Colonic mucosa (tissue), 4 donors: ENCODE results near the gene OLFM1. TPM values are rescaled to one million over a fixed set of nuclear protein-coding genes. Genes with fewer than 3 reads are reported as not detected.

Experiments used
- DNase-seq: peaks from one replicate; pipeline ENCODE4 v3.0.0-alpha.2; 2020
- H3K27ac ChIP-seq: fragments of 200-600 bp; one replicate; pipeline ENCODE4 v1.8.0; 2021
- H3K27me3 ChIP-seq: fragments of 200-600 bp; one replicate; pipeline ENCODE4 v1.8.0; 2021
- H3K36me3 ChIP-seq: fragments of 200-600 bp; one replicate; pipeline ENCODE4 v1.8.0; 2021
- H3K4me1 ChIP-seq: fragments of 200-600 bp; one replicate; pipeline ENCODE4 v1.8.0; 2021; ENCODE audit warnings: mild to moderate bottlenecking
- H3K4me3 ChIP-seq: fragments of 200-600 bp; one replicate; pipeline ENCODE4 v1.8.0; 2021
- H3K9ac ChIP-seq, 2 donors: one replicate each; pipeline ENCODE4 v1.7.0; 2013; ENCODE audit warnings: control low read depth in 2 of 2, low read depth in 2 of 2, low read length in 2 of 2
- H3K9me3 ChIP-seq: fragments of 200-600 bp; one replicate; pipeline ENCODE4 v1.8.0; 2021
- intact Hi-C: fragments of 100-400 bp; cut with DNase I; formaldehyde crosslinking; loops from one replicate; pipeline ENCODE4 v1.14.1; 2022
- total RNA-seq, 2 donors: library from RNA; stranded (reverse); fragmentation: NEBNext Ultra II Directional in 1 of 2; extraction: Animal tissue kit (Norgen Biotek cat#: 25700) in 1 of 2; gene quantifications; one replicate each; pipeline ENCODE4 v1.2.1, GENCODE V29; 2021
- TF ChIP-seq, protein P1 (sequence below): fragments of 200-600 bp; IDR thresholded peaks from one replicate; pipeline ENCODE4 v1.8.0; 2022; ENCODE audit warnings: antibody characterized with exemption, mild to moderate bottlenecking
- donor health status: healthy.
- donor health status: DM: no; HTN: no; CAD: no.
- donor health status: DM: no; HTN: no; CAD: no.

The OLFM1 gene
- total RNA-seq, 2 donors from 2014 or later: 3.8 to 8.9 TPM

DNA sequence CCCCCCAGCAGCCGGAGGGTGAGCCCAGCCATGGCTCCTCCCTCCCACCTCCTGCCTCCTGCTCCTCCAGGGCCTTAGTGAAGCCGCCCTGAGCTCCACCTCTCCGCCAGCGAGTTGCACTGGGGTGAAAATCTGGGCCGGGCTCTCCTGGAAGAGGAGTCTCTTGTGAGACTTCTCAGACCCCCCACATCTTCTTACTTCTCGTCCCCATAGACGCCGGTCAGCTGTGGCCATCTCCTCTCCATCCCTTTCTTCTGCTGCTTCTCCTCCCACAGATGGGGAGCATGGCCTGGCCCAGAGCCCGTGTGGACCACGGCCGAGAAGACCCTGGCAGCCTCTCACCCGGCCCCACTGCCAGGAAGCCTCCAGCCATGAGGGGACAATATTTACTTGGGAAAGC is 17.3 kb downstream of the OLFM1 start:
- Histone ChIP-seq H3K36me3 (no peaks in the 10 kb centered on the region), H3K27ac (no peak overlapping the region), H3K27me3 (no peaks in the 10 kb centered on the region), H3K4me3 (no peak overlapping the region), H3K9me3 (no peaks in the 10 kb centered on the region), H3K4me1 (no peaks in the 10 kb centered on the region), H3K9ac (no peak overlapping the region)
- TF ChIP-seq, protein P1, sequence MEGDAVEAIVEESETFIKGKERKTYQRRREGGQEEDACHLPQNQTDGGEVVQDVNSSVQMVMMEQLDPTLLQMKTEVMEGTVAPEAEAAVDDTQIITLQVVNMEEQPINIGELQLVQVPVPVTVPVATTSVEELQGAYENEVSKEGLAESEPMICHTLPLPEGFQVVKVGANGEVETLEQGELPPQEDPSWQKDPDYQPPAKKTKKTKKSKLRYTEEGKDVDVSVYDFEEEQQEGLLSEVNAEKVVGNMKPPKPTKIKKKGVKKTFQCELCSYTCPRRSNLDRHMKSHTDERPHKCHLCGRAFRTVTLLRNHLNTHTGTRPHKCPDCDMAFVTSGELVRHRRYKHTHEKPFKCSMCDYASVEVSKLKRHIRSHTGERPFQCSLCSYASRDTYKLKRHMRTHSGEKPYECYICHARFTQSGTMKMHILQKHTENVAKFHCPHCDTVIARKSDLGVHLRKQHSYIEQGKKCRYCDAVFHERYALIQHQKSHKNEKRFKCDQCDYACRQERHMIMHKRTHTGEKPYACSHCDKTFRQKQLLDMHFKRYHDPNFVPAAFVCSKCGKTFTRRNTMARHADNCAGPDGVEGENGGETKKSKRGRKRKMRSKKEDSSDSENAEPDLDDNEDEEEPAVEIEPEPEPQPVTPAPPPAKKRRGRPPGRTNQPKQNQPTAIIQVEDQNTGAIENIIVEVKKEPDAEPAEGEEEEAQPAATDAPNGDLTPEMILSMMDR: no peak
- intact Hi-C loops: no loop called here
- DNase-seq: no peak

DNA sequence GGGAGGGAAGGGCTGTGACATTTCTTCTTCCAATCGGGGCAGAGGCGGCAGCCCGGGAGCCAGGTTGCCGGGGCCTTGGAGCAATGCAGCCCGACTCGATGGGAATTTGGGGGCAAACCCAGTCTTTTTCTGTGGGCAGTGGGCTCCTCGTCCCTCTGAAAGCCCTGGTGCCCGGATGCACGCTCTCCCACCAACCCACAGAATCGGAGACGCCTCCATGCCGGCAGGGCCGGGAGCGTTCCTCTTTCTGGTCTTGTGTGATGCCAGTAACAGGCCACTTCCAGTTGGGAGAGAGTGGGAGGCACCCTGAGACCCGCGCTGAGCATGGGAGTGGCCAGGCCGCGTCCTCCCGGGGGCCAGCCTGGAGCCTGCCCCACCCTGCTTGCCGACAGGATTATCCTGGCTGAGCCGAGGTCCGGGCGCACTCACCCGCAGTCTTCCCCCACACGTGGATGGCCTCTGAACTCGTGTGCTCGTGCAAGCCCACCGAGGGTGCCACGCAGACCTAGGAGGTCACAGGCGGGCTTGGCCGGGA is 17.8 kb downstream of the OLFM1 start:
- H3K9me3 ChIP-seq: no peaks in the 10 kb centered on the region
- no peak overlapping the region for H3K9ac ChIP-seq
- no peaks in the 10 kb centered on the region for H3K27me3 ChIP-seq
- TF ChIP-seq, protein P1: no peak
- H3K36me3 ChIP-seq: no peaks in the 10 kb centered on the region
- intact Hi-C loops: no loop called here
- no peak overlapping the region for H3K4me3 ChIP-seq
- no peak overlapping the region for H3K27ac ChIP-seq
- DNase-seq: no peak
- H3K4me1 ChIP-seq: no peaks in the 10 kb centered on the region

DNA sequence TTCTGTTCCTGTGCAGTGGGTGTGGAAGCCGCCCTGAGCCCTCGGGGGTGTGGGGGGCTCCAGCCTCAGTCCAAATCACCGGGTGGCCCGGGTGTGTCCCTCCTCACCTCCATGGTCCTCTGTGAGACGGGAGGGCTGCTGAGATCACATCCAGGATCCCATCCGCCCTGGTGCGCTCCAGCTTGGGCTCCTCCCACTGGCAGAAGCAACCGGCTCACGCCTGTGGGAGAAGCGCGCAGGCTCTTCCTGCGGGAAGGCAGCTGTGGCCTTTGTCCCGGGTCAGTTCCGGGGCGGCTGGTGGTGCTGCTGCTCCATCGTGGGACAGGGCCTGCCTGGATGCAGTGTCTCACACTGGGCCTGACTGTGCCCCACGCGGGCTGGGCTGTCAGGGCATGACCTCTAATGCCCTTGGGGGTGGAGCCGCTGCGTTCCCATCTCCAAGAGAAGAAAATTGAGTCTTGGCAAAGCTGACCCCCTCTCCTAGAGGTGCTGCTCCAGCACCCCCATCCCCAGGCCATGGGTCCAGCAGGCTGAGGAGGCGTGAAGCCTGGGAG is 18.5 kb downstream of the OLFM1 start:
- Histone ChIP-seq H3K9me3 (no peaks in the 10 kb centered on the region), H3K36me3 (no peaks in the 10 kb centered on the region), H3K27me3 (no peaks in the 10 kb centered on the region), H3K4me3 (no peak overlapping the region), H3K9ac (no peak overlapping the region), H3K4me1 (no peaks in the 10 kb centered on the region), H3K27ac (no peak overlapping the region)
- TF ChIP-seq, protein P1: no peak
- no peak for DNase-seq
- intact Hi-C loops: no loop called here

DNA sequence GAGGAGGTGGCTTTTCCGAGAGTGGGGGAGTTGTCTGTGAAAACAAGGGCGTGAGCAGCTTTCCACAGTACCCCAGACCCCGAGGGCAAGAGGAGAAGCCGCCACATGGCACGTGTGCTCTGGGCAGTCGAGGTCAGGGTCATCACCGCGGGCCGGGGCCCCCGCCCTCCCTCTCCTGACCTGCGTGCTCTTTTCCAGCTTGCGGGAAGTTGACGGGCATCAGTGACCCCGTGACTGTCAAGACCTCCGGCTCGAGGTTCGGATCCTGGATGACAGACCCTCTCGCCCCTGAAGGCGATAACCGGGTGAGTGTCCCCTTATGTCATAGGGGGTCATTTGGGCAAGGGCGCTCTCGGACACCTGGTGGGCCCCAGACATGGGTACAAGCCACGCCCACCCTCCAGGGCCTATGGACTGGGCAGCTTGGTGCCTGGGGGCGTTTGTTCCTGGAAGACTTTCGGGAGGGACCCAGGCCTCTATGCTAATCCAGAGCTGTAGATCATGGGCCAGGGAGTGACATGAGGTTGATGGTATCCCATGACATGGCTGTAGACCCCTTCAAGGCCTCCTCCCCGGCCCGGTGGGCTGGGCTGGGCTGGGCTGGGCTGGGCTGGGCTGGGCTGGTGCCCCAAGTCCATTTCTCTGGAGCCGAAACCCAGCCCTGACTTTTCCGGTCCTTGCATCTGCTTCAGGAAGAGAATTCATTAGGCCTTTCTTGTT is 19.2 kb downstream of the OLFM1 start:
- intact Hi-C loops: no loop called here
- Histone ChIP-seq H3K36me3 (no peaks in the 10 kb centered on the region), H3K4me3 (no peak overlapping the region), H3K9me3 (no peaks in the 10 kb centered on the region), H3K27me3 (no peaks in the 10 kb centered on the region), H3K4me1 (no peaks in the 10 kb centered on the region), H3K27ac (no peak overlapping the region), H3K9ac (no peak overlapping the region)
- DNase-seq: no peak
- TF ChIP-seq, protein P1: no peak

DNA sequence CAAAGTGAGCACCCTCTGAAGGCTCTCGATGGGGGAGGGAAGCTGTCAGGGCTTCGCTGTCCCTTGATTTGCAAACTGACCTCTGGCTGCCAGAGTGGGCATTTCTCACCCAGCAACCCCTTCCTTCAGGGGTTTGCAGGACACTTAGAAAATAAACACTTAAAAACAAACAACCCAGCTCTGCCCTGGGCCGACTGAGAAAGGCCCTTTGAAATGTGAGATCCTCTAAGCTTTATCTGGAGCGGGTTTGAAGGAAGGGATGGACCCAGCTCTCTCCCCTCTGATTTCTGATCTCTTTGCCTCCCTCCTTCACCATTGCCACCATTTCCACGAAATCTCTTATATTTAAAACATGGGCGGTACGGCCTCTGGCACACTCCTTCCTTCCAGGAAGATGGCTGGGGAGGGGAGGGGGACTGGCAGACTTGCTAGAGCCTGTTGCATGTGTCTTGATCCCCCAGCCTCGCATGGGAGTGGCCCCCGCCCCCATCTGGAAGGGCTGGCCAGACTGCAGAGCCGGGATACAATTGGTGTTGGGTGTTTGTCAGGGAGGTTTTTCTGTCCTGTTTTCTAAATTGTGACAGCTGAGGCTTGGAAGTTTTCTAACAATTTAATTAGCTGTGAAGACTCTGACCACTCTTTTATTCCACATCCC is 20.2 kb downstream of the OLFM1 start:
- TF ChIP-seq, protein P1: no peak
- no peaks in the 10 kb centered on the region for H3K4me1 ChIP-seq
- H3K27ac ChIP-seq: no peak overlapping the region
- no peak for DNase-seq
- intact Hi-C loops: no loop called here
- no peak overlapping the region for H3K4me3 ChIP-seq
- H3K36me3 ChIP-seq: no peaks in the 10 kb centered on the region
- no peaks in the 10 kb centered on the region for H3K9me3 ChIP-seq
- no peak overlapping the region for H3K9ac ChIP-seq
- no peaks in the 10 kb centered on the region for H3K27me3 ChIP-seq
